HG02870 (cell line): ENCODE measurements around the gene DPP3.

Experiments
- ATAC-seq: cut with Tn5 transposase; IDR thresholded peaks from one replicate; pipeline ENCODE4 v1.9.1; 2021; ENCODE audit warnings: mild to moderate bottlenecking, moderate library complexity; ENCODE audit not compliant: unreplicated experiment

The DPP3 gene

GRCh38 chr11:66550887-66551286 lies 70.7 kb downstream of the DPP3 start:
- no peak for ATAC-seq

- no peak for ATAC-seq
Observed at GRCh38 chr11:66554602-66555001, 74.4 kb downstream of the DPP3 start.

GRCh38 chr11:66555416-66555815 lies 75.2 kb downstream of the DPP3 start:
- ATAC-seq = no peak

GRCh38 chr11:66556086-66556485 lies 75.9 kb downstream of the DPP3 start:
- ATAC-seq = no peak

GRCh38 chr11:66557733-66558326 lies 77.6 kb downstream of the DPP3 start:
- no peak for ATAC-seq
